HL-60 (cell line): ENCODE measurements around the gene RBM10.

Source experiments
- DNase-seq, 2 experiments: peaks; one replicate each; pipeline ENCODE4 v3.0.0-alpha.2; 2010 to 2020; ENCODE audit warnings: low read depth in 1 of 2, low spot score in 1 of 2
- H3K27ac ChIP-seq: fragments of 250-450 bp; sonication (Bioruptor Pico); replicated peaks from 2 replicates; pipeline ENCODE4 v1.5.1; 2020; ENCODE audit warnings: mild to moderate bottlenecking, moderate library complexity
- H3K27me3 ChIP-seq: fragments of 250-450 bp; sonication (Bioruptor Pico); 2 replicates; pipeline ENCODE4 v1.5.1; 2021; ENCODE audit warnings: mild to moderate bottlenecking, moderate library complexity; ENCODE audit not compliant: insufficient read depth, poor library complexity, severe bottlenecking
- H3K4me3 ChIP-seq: replicated peaks from 2 replicates; pipeline ENCODE4 v1.5.1; 2011; ENCODE audit warnings: mild to moderate bottlenecking, control low read depth, low read length; ENCODE audit not compliant: insufficient read depth
- GABPA ChIP-seq: IDR thresholded peaks from 2 replicates; pipeline ENCODE4 v1.6.1; 2012; ENCODE audit warnings: low read depth
- POLR2AphosphoS5 ChIP-seq: IDR thresholded peaks from 2 replicates; pipeline ENCODE4 v1.6.1; 2012; ENCODE audit warnings: low read depth
- SPI1 ChIP-seq: IDR thresholded peaks from 2 replicates; pipeline ENCODE4 v1.6.1; 2012; ENCODE audit warnings: low read depth, mild to moderate bottlenecking, borderline replicate concordance
- TF ChIP-seq, protein P1 (sequence below): IDR thresholded peaks from one replicate; pipeline ENCODE4 v1.5.1; 2011; ENCODE audit warnings: low read length, control low read depth, inconsistent platforms; ENCODE audit not compliant: insufficient read depth
- TF ChIP-seq, protein P2 (sequence below): IDR thresholded peaks from 2 replicates; pipeline ENCODE4 v1.6.1; 2012; ENCODE audit warnings: low read depth; ENCODE audit not compliant: insufficient replicate concordance

Gene RBM10

DNA sequence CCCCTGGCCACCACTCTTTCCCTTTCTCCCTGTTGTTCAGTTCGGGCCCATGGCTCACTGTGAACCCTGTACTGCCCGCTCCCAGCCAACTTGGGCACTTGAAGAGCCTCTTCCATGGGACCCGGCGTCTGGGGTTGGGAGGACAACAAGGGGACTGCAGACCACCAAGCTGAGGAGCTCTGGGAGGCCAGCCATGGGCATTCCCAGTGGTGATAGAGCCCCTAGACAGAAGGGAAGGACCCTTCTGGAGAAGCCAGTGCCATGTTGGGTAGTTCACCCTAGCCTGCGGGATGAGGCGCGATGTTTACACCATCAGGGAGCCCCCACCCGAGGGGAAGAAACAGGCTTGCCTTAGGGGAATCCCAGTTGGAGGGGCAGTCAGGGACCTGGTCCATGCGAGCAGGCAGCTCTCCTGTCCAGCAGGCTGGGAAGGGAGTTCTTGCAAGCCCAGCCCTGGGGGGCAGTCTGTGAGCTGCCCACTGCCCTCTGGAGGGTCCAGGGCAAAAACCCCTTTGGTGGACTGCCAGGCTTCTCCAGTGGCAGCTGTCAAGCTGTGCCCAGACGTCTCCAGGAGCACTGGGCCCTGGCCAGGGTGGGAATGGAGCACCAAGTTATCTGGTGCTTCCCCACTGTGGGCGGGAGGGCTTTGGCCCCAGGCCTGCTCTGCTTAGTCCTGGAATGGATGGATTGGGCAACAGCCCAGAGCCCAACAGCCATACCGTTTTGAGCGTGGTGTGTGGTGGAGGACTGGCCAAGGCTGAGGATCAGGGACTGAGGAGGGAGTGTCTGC lies 24.9 kb downstream of the RBM10 start:
- TF ChIP-seq, protein P1, sequence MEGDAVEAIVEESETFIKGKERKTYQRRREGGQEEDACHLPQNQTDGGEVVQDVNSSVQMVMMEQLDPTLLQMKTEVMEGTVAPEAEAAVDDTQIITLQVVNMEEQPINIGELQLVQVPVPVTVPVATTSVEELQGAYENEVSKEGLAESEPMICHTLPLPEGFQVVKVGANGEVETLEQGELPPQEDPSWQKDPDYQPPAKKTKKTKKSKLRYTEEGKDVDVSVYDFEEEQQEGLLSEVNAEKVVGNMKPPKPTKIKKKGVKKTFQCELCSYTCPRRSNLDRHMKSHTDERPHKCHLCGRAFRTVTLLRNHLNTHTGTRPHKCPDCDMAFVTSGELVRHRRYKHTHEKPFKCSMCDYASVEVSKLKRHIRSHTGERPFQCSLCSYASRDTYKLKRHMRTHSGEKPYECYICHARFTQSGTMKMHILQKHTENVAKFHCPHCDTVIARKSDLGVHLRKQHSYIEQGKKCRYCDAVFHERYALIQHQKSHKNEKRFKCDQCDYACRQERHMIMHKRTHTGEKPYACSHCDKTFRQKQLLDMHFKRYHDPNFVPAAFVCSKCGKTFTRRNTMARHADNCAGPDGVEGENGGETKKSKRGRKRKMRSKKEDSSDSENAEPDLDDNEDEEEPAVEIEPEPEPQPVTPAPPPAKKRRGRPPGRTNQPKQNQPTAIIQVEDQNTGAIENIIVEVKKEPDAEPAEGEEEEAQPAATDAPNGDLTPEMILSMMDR: no peak
- no peak for TF ChIP-seq GABPA
- TF ChIP-seq SPI1: no peak
- TF ChIP-seq, protein P2, sequence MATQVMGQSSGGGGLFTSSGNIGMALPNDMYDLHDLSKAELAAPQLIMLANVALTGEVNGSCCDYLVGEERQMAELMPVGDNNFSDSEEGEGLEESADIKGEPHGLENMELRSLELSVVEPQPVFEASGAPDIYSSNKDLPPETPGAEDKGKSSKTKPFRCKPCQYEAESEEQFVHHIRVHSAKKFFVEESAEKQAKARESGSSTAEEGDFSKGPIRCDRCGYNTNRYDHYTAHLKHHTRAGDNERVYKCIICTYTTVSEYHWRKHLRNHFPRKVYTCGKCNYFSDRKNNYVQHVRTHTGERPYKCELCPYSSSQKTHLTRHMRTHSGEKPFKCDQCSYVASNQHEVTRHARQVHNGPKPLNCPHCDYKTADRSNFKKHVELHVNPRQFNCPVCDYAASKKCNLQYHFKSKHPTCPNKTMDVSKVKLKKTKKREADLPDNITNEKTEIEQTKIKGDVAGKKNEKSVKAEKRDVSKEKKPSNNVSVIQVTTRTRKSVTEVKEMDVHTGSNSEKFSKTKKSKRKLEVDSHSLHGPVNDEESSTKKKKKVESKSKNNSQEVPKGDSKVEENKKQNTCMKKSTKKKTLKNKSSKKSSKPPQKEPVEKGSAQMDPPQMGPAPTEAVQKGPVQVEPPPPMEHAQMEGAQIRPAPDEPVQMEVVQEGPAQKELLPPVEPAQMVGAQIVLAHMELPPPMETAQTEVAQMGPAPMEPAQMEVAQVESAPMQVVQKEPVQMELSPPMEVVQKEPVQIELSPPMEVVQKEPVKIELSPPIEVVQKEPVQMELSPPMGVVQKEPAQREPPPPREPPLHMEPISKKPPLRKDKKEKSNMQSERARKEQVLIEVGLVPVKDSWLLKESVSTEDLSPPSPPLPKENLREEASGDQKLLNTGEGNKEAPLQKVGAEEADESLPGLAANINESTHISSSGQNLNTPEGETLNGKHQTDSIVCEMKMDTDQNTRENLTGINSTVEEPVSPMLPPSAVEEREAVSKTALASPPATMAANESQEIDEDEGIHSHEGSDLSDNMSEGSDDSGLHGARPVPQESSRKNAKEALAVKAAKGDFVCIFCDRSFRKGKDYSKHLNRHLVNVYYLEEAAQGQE: no peak
- TF ChIP-seq POLR2AphosphoS5: no peak
- H3K4me3 ChIP-seq: no peak overlapping the region
- H3K27ac ChIP-seq: no peak overlapping the region
- H3K27me3 ChIP-seq: no peaks in the 10 kb centered on the region
- DNase-seq: no peak

DNA sequence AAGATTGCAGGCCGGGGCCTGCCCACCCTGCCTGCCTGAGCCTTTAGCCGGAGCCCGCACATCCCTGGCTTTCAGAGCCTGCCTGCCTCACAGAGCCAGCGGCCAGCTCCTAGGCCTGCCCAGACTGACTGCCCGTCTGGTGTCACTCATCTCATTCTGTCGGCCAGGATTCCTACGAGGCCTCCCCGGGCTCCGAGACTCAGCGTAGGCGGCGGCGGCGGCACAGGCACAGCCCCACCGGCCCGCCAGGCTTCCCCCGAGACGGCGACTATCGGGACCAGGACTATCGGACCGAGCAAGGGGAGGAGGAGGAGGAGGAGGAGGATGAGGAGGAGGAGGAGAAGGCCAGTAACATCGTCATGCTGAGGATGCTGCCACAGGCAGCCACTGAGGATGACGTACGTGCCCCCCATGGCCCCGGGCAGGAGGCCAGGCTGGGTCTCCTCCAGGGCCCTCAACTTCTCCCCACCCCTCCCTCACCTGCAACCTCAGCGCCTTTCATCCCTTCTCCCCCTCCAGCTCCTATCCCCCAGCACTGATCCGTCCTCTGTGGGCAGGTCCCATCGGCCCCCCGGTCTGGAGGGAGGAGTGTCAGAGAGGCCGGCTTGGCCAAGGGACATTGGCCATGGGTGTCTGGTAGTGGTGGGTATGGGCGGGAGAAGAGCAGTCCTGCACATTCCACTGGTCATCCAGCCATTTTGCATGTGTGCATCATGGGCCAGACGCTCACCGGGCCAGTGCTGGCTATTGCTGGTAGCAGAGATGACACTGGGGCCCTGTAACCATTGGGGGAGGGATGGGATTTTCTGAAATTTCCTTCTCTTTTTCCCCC lies 26.1 kb downstream of the RBM10 start:
- no peak overlapping the region for H3K4me3 ChIP-seq
- TF ChIP-seq GABPA: no peak
- TF ChIP-seq SPI1: no peak
- TF ChIP-seq, protein P1: no peak
- TF ChIP-seq POLR2AphosphoS5: no peak
- TF ChIP-seq, protein P2: no peak
- H3K27me3 ChIP-seq: no peaks in the 10 kb centered on the region
- no peak for DNase-seq
- no peak overlapping the region for H3K27ac ChIP-seq

DNA sequence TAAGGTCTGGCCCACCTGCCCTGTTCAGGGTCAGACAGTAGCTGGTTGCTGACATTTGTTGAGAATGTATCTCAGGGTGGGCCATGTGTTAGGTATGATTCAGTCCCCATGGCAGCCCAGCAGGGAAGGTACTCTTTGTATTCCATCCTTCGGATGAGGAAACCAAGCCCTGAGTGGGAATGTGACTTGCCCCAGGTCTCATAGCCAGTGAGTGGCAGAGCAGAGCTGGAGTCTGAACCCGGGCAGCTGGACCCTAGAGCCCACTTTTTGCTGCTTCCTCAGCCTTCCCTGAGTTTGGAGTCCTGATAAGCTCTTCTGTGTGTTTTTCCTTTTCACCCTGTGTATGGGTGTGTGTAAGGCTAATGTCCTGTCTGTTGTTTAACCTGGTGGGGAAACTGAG lies 27.0 kb downstream of the RBM10 start:
- TF ChIP-seq, protein P2: no peak
- TF ChIP-seq SPI1: no peak
- TF ChIP-seq POLR2AphosphoS5: no peak
- TF ChIP-seq, protein P1: no peak
- TF ChIP-seq GABPA: no peak
- Histone ChIP-seq H3K27ac (no peak overlapping the region), H3K27me3 (no peaks in the 10 kb centered on the region), H3K4me3 (no peak overlapping the region)
- no peak for DNase-seq
